Measurements from ENCODE around the gene PRSS21. TPM values are rescaled to one million over a fixed set of nuclear protein-coding genes. Genes with fewer than 3 reads are reported as not detected.

Gene PRSS21
- total and polyA plus RNA-seq, 4 donors = 0.18 to 1.0 (median 0.26) TPM; not detected in 1

DNA sequence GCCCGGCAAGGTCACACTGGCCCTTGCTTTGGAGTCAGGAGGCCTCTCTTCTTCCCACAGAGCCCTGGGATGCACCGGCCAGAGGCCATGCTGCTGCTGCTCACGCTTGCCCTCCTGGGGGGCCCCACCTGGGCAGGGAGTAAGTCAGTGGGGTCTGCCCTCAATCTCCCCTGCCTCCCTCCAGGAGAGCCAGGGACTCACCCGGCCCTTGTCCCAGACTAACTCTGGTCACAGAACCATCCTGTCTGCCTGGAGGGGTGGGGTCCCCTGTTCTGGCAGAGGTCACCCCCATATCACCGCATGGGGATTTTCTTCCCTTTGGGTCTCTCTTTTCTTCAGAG is 13.3 kb downstream of the PRSS21 start:
- DNase-seq (ENCODE audit: low spot score) = no peak
- H3K9me3 ChIP-seq (ENCODE audit: control insufficient read depth in 4 of 4, low read length in 3 of 4) = no peaks in the 10 kb centered on the region
- peaks cover 0 to 2% (median 0%) of the 10 kb centered on the region in 4 donors for H3K27me3 ChIP-seq (ENCODE audit: control insufficient read depth in 4 of 4, insufficient read depth in 4 of 4, low read length in 3 of 4)
- TF ChIP-seq, protein P1, sequence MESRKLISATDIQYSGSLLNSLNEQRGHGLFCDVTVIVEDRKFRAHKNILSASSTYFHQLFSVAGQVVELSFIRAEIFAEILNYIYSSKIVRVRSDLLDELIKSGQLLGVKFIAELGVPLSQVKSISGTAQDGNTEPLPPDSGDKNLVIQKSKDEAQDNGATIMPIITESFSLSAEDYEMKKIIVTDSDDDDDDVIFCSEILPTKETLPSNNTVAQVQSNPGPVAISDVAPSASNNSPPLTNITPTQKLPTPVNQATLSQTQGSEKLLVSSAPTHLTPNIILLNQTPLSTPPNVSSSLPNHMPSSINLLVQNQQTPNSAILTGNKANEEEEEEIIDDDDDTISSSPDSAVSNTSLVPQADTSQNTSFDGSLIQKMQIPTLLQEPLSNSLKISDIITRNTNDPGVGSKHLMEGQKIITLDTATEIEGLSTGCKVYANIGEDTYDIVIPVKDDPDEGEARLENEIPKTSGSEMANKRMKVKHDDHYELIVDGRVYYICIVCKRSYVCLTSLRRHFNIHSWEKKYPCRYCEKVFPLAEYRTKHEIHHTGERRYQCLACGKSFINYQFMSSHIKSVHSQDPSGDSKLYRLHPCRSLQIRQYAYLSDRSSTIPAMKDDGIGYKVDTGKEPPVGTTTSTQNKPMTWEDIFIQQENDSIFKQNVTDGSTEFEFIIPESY (IDR thresholded peaks at IDR 0.05) = no peak
- TF ChIP-seq FOXA2 (IDR thresholded peaks at IDR 0.05) = no peak
- no peak for TF ChIP-seq EGR1 (IDR thresholded peaks at IDR 0.05; ENCODE audit: low read depth in 2 of 2)
- TF ChIP-seq RXRA (IDR thresholded peaks at IDR 0.05) = no peak
- TF ChIP-seq, protein P2, sequence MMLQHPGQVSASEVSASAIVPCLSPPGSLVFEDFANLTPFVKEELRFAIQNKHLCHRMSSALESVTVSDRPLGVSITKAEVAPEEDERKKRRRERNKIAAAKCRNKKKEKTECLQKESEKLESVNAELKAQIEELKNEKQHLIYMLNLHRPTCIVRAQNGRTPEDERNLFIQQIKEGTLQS (IDR thresholded peaks at IDR 0.05) = no peak
- TF ChIP-seq SP1 (IDR thresholded peaks at IDR 0.05) = no peak
- H3K9ac ChIP-seq (ENCODE audit: low read depth in 1 of 2, low read length in 2 of 2) = no peak overlapping the region
- no peak overlapping the region for H3K27ac ChIP-seq (ENCODE audit: low read depth in 1 of 2, low read length in 2 of 2)
- H3K4me3 ChIP-seq (ENCODE audit: low read depth in 1 of 3, low read length in 3 of 3) = no peak overlapping the region
- 75% methylated on average over 5 of the region's 5 CpGs for WGBS
- H3K36me3 ChIP-seq (ENCODE audit: control insufficient read depth in 4 of 4, insufficient read depth in 3 of 4, low read depth in 1 of 4, low read length in 3 of 4) = no peaks in the 10 kb centered on the region
- H3K4me1 ChIP-seq (ENCODE audit: control insufficient read depth in 4 of 4, insufficient read depth in 4 of 4, low read length in 3 of 4) = no peaks in the 10 kb centered on the region

GRCh38 chr16:2831203-2831602 is 14.2 kb downstream of the PRSS21 start:
- TF ChIP-seq EGR1 (IDR thresholded peaks at IDR 0.05; ENCODE audit: low read depth in 2 of 2) (no peak), FOXA1 (IDR thresholded peaks at IDR 0.05) (no peak), CTCF (IDR thresholded peaks at IDR 0.05; ENCODE audit: low read depth, low read length, missing input control) (no peak), NR2F2 (IDR thresholded peaks at IDR 0.05) (no peak)
- DNase-seq (ENCODE audit: low spot score) = no peak
- no peak overlapping the region for H3K9ac ChIP-seq (ENCODE audit: low read depth in 1 of 2, low read length in 2 of 2)
- no peaks in the 10 kb centered on the region for H3K36me3 ChIP-seq (ENCODE audit: control insufficient read depth in 4 of 4, insufficient read depth in 3 of 4, low read depth in 1 of 4, low read length in 3 of 4)
- H3K27me3 ChIP-seq (ENCODE audit: control insufficient read depth in 4 of 4, insufficient read depth in 4 of 4, low read length in 3 of 4) = peaks cover 0 to 2% (median 0%) of the 10 kb centered on the region in 4 donors
- H3K4me1 ChIP-seq (ENCODE audit: control insufficient read depth in 4 of 4, insufficient read depth in 4 of 4, low read length in 3 of 4) = no peaks in the 10 kb centered on the region
- no peak overlapping the region for H3K4me3 ChIP-seq (ENCODE audit: low read depth in 1 of 3, low read length in 3 of 3)
- 77% methylated on average over 15 of the region's 15 CpGs for WGBS
- H3K27ac ChIP-seq (ENCODE audit: low read depth in 1 of 2, low read length in 2 of 2) = no peak overlapping the region
- H3K9me3 ChIP-seq (ENCODE audit: control insufficient read depth in 4 of 4, low read length in 3 of 4) = no peaks in the 10 kb centered on the region

GRCh38 chr16:2833776-2834175 is 16.7 kb downstream of the PRSS21 start:
- Histone ChIP-seq H3K36me3 (ENCODE audit: control insufficient read depth in 4 of 4, insufficient read depth in 3 of 4, low read depth in 1 of 4, low read length in 3 of 4) (no peaks in the 10 kb centered on the region), H3K27ac (ENCODE audit: low read depth in 1 of 2, low read length in 2 of 2) (no peak overlapping the region), H3K4me3 (ENCODE audit: low read depth in 1 of 3, low read length in 3 of 3) (no peak overlapping the region), H3K9me3 (ENCODE audit: control insufficient read depth in 4 of 4, low read length in 3 of 4) (no peaks in the 10 kb centered on the region), H3K27me3 (ENCODE audit: control insufficient read depth in 4 of 4, insufficient read depth in 4 of 4, low read length in 3 of 4) (peaks cover 0 to 2% (median 0%) of the 10 kb centered on the region in 4 donors), H3K4me1 (ENCODE audit: control insufficient read depth in 4 of 4, insufficient read depth in 4 of 4, low read length in 3 of 4) (no peaks in the 10 kb centered on the region), H3K9ac (ENCODE audit: low read depth in 1 of 2, low read length in 2 of 2) (no peak overlapping the region)
- no peak for DNase-seq (ENCODE audit: low spot score)
- TF ChIP-seq, protein P1 (IDR thresholded peaks at IDR 0.05) = no peak
- TF ChIP-seq, protein P3, sequence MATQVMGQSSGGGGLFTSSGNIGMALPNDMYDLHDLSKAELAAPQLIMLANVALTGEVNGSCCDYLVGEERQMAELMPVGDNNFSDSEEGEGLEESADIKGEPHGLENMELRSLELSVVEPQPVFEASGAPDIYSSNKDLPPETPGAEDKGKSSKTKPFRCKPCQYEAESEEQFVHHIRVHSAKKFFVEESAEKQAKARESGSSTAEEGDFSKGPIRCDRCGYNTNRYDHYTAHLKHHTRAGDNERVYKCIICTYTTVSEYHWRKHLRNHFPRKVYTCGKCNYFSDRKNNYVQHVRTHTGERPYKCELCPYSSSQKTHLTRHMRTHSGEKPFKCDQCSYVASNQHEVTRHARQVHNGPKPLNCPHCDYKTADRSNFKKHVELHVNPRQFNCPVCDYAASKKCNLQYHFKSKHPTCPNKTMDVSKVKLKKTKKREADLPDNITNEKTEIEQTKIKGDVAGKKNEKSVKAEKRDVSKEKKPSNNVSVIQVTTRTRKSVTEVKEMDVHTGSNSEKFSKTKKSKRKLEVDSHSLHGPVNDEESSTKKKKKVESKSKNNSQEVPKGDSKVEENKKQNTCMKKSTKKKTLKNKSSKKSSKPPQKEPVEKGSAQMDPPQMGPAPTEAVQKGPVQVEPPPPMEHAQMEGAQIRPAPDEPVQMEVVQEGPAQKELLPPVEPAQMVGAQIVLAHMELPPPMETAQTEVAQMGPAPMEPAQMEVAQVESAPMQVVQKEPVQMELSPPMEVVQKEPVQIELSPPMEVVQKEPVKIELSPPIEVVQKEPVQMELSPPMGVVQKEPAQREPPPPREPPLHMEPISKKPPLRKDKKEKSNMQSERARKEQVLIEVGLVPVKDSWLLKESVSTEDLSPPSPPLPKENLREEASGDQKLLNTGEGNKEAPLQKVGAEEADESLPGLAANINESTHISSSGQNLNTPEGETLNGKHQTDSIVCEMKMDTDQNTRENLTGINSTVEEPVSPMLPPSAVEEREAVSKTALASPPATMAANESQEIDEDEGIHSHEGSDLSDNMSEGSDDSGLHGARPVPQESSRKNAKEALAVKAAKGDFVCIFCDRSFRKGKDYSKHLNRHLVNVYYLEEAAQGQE (IDR thresholded peaks at IDR 0.05) = no peak
- no peak for TF ChIP-seq EGR1 (IDR thresholded peaks at IDR 0.05; ENCODE audit: low read depth in 2 of 2)
- TF ChIP-seq JUND (IDR thresholded peaks at IDR 0.05) = no peak
- TF ChIP-seq GABPA (IDR thresholded peaks at IDR 0.05 in 1 of 2, conservative IDR thresholded peaks at IDR 0.05 in 1 of 2) = no peak
- no peak for TF ChIP-seq CTCF (IDR thresholded peaks at IDR 0.05; ENCODE audit: low read depth, low read length, missing input control)
- whole genome bisulfite sequencing = 66% methylated on average over 7 of the region's 7 CpGs

All from liver (tissue), 9 donors.